H1 (cell line): ENCODE measurements around the gene TFCP2L1. TPM values are rescaled to one million over a fixed set of nuclear protein-coding genes. Genes with fewer than 3 reads are reported as not detected.

Experiments used
- CHD1 ChIP-seq: IDR thresholded peaks from 2 replicates; pipeline ENCODE4 v1.6.1; 2012; ENCODE audit warnings: low read depth, low read length, improper control_type of control experiment
- FOSL1 ChIP-seq: IDR thresholded peaks from 2 replicates; pipeline ENCODE4 v1.6.1; 2011; ENCODE audit warnings: mild to moderate bottlenecking, low read depth, low read length, moderate library complexity; ENCODE audit not compliant: insufficient read depth
- SP1 ChIP-seq: IDR thresholded peaks from 2 replicates; pipeline ENCODE4 v1.6.1; 2011; ENCODE audit warnings: low read depth, low read length
- SRF ChIP-seq: IDR thresholded peaks from 2 replicates; pipeline ENCODE4 v1.6.1; 2011; ENCODE audit warnings: mild to moderate bottlenecking, low read depth, low read length, moderate library complexity
- ZNF274 ChIP-seq: IDR thresholded peaks from 2 replicates; pipeline ENCODE4 v1.7.0; 2012; ENCODE audit warnings: low read length, borderline replicate concordance; ENCODE audit errors: extremely low read depth
- polyA plus RNA-seq, 7 experiments: library from polyadenylated mRNA; depleted of rRNA in 3 of 7; stranded (reverse) in 5 of 7; unstranded in 2 of 7; fragments of >200 nt in 5 of 7; fragments of 200-250 nt in 2 of 7; gene quantifications; 1 replicate in 5 of 7; 2 replicates in 1 of 7; 4 replicates in 1 of 7; pipeline versions ENCODE4 v1.2.1 to v1.2.3, GENCODE V29; 2011 to 2013; ENCODE audit warnings: missing spikeins in 2 of 7, mixed read lengths in 2 of 7
- total RNA-seq: library from RNA; stranded (reverse); fragmentation: NEBNext Ultra II Directional; extraction: Animal tissue kit (Norgen Biotek cat#: 25700); gene quantifications from 2 replicates; pipeline ENCODE4 v1.2.1, GENCODE V29; 2021

The TFCP2L1 gene
- total and polyA plus RNA-seq, 2 of the 8 experiments (the other 6 are each of a cell fraction or from before 2014, with no cell fraction given) = 1.5 to 3.8 TPM

- TF ChIP-seq CHD1 (no peak), SRF (no peak), ZNF274 (no peak), SP1 (no peak), FOSL1 (no peak)
- TF ChIP-seq, all 59 proteins: peak for 0
Measured at GRCh38 chr2:121234144-121234543, 50.9 kb downstream of the TFCP2L1 start (continued).
